BE2C (cell line): Measurements from ENCODE around the gene NEBL.

Experiments used
- DNase-seq: peaks from one replicate; pipeline ENCODE4 v3.0.0-alpha.2; 2020
- H3K27me3 ChIP-seq: fragments of 250-450 bp; sonication (Bioruptor Pico); 2 replicates; pipeline ENCODE4 v1.5.1; 2020; ENCODE audit warnings: mild to moderate bottlenecking
- H3K36me3 ChIP-seq: fragments of 250-450 bp; sonication (Bioruptor Pico); 2 replicates; pipeline ENCODE4 v1.5.1; 2020; ENCODE audit warnings: mild to moderate bottlenecking
- H3K4me1 ChIP-seq: fragments of 250-450 bp; sonication (Bioruptor Pico); 2 replicates; pipeline ENCODE4 v1.5.1; 2020
- H3K4me3 ChIP-seq: 2 replicates; pipeline ENCODE4 v1.5.1; 2011; ENCODE audit warnings: low read depth, low read length
- H3K9me3 ChIP-seq: fragments of 250-450 bp; sonication (Bioruptor Pico); 2 replicates; pipeline ENCODE4 v1.5.1; 2020
- CTCF ChIP-seq: IDR thresholded peaks from 2 replicates; pipeline ENCODE4 v1.5.1; 2012; ENCODE audit warnings: mild to moderate bottlenecking, low read depth, low read length

NEBL gene

GRCh38 chr10:20877986-20878983 is 18.8 kb downstream of the NEBL start:
- Histone ChIP-seq H3K36me3 (no peaks in the 10 kb centered on the region), H3K4me3 (no peak overlapping the region), H3K4me1 (no peaks in the 10 kb centered on the region), H3K9me3 (no peaks in the 10 kb centered on the region), H3K27me3 (no peaks in the 10 kb centered on the region)
- peak; percentile 47 for DNase-seq
- TF ChIP-seq CTCF = no peak

GRCh38 chr10:20877554-20877953 is 19.6 kb downstream of the NEBL start:
- no peak for TF ChIP-seq CTCF
- no peaks in the 10 kb centered on the region for H3K4me1 ChIP-seq
- H3K4me3 ChIP-seq = no peak overlapping the region
- H3K27me3 ChIP-seq = no peaks in the 10 kb centered on the region
- DNase-seq = no peak
- H3K9me3 ChIP-seq = no peaks in the 10 kb centered on the region
- H3K36me3 ChIP-seq = no peaks in the 10 kb centered on the region

- Histone ChIP-seq H3K9me3 (no peaks in the 10 kb centered on the region), H3K27me3 (no peaks in the 10 kb centered on the region), H3K36me3 (no peaks in the 10 kb centered on the region), H3K4me3 (no peak overlapping the region), H3K4me1 (no peaks in the 10 kb centered on the region)
- DNase-seq = no peak
- TF ChIP-seq CTCF = no peak
Observed at GRCh38 chr10:20874261-20874660, 22.9 kb downstream of the NEBL start.

GRCh38 chr10:20871970-20872369 is 25.1 kb downstream of the NEBL start:
- Histone ChIP-seq H3K27me3 (no peaks in the 10 kb centered on the region), H3K4me3 (no peak overlapping the region)
- no peak for TF ChIP-seq CTCF

GRCh38 chr10:20870834-20871233 is 26.3 kb downstream of the NEBL start:
- H3K36me3 ChIP-seq = no peaks in the 10 kb centered on the region
- DNase-seq = no peak

More at GRCh38 chr10:20871970-20872369, 25.1 kb downstream of the NEBL start:
- Histone ChIP-seq H3K9me3 (no peaks in the 10 kb centered on the region), H3K36me3 (no peaks in the 10 kb centered on the region), H3K4me1 (no peaks in the 10 kb centered on the region)
- DNase-seq = no peak

More at GRCh38 chr10:20870834-20871233, 26.3 kb downstream of the NEBL start:
- H3K9me3 ChIP-seq = no peaks in the 10 kb centered on the region
- no peaks in the 10 kb centered on the region for H3K27me3 ChIP-seq
- no peak for TF ChIP-seq CTCF
- no peak overlapping the region for H3K4me3 ChIP-seq
- no peaks in the 10 kb centered on the region for H3K4me1 ChIP-seq
